T follicular helper cell (primary cell): ENCODE data around the gene KATNIP.

Source experiments
- DNase-seq: peaks from one replicate; pipeline ENCODE4 v3.0.0-alpha.2; 2020; ENCODE audit warnings: low read depth

The KATNIP gene

DNA sequence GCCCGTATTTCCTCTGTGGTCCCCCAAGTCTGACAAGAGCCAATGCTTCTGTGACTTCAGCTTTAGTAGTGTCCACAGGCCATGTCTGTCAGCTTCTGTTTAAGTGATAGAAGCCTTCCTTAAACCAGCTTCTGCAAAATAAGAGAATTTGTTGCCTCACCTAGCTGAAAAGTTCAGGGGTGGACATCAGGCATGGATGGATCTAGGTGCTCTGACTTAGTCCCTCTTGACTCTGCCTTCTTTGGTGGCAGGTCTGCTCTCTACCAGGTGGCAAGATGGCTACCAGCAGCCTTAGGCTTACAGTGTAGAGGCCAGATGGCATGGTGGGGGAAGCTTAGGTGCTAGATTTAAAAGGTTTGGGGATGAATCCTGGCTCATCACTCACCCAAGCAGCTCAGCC is 33.7 kb downstream of the KATNIP start:
- no peak for DNase-seq

DNA sequence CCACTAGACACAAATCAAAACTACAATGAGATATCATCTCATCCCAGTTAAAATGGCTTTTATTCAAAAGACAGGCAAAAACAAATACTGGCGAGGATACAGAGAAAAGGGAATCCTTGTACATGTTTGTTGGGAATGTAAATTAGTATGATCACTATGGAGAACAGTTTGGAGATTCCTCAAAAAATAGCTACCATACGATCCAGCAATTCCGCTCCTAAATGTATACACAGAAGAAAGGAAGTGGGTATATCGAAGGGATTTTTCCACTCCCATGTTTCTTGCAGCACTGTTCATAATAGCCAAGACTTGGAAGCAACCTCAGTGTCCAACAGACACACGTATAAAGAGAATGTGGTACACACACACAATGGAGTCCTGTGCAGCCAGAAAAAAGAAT is 35.3 kb downstream of the KATNIP start:
- DNase-seq = no peak

DNA sequence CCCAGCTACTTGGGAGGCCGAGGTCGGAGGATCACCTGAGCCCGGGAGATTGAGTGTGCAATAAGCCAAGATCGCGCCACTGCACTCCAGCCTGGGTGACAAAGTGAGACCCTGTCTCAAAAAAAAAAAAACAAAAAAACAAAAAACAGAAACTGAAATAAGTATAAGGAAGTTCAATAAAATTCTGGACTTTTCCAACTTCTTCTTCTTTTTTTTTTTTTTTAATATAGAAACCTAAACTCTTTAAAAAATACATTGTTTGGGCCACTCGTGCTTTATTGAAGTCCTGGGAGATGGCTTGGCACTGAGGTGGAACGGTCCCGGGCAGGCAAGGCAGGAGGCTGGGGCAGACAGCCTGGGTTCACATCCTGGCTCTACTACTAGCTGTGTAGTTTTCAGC is 36.8 kb downstream of the KATNIP start:
- DNase-seq = no peak

DNA sequence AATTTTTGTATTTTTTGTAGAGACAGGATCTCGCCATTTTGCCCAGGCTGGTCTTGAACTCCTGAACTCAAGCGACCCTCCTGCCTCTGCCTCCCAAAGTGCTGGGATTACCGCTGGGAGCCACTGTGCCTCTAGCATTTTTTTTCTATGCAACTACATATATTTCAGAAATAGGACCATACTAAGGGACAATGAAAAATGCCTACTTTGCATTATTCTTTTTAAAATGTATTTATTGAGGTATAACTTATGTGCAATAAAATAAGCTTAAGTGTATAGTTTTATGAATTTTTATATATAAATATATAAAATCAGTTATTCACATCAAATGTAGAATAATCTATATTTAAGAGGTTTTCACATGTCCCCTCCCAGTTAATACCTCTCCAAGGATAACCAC is 38.1 kb downstream of the KATNIP start:
- DNase-seq = no peak

DNA sequence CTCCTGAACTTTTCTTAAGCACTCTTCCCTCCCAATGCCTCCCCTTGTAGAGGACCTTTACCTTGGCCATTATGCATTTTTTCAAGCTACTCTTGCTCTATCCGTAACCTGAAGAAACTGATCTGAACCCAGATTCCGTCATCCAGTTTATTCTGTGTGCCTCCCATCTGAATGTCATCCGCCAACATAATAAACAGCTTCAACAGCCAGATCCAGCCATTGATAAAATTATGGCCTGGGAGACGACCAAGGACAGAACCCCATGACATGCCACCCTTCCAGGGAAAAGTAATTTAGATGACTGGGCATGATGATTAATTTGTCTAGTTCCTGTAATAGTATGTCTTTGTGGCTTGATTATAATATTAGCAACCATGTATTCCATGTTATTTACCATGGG is 41.9 kb downstream of the KATNIP start:
- no peak for DNase-seq

DNA sequence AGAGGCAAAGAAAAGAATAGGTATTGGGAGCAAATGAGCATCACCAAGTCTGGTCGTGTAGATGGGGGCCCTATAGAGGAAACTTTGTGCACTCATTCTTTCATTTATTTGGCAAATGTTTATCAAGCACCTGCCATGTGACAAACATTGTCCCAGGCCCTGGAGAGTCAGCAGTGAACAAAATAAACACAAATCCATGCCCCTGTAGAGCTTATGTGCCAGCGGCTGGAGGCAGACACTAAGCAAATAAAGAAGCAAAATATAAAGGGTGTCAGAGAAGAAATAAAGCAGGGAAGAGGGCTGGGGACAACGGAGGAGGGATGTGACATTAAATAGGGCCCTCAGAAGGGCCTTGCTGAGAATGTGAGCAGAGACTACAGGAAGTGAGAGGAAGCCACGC is 45.5 kb downstream of the KATNIP start:
- DNase-seq = no peak

DNA sequence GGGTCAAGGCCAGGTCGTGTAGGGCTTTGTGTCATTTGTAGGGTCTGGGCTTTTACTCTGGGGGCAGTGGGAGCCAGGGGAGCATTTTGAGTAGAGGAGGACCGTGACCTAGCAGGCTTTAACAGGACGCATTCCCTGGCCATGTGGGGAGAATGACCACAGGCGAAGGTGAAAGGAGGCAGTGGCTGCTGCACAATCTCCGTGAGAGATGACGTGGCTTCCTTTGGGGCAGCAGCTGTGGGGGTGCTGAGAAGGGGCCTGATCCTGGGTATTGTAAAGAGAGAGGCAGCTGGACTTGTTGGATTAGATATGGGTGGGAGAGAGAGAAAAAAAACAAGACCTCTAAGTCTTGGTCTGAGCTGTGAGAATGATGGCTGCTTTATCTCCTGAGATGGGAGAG is 46.0 kb downstream of the KATNIP start:
- DNase-seq = no peak

DNA sequence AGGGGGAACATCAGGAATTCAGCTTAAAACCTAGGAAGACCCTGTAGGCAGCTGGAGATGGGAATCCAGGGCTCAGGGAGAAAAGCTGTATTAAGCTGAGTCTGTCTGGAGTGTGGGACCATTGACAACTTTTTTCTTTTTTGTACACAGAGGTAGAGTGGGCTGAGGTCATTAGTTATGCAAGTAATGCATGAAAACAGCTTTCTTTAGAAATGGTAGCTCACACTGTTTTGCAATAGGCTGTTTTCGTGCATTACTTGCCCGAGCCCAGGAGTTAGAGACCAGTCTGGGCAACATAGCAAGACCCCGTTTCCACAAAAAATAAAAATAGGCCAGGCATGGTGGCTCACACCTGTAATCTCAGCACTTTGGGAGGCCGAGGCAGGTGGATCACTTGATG is 46.5 kb downstream of the KATNIP start:
- no peak for DNase-seq

DNA sequence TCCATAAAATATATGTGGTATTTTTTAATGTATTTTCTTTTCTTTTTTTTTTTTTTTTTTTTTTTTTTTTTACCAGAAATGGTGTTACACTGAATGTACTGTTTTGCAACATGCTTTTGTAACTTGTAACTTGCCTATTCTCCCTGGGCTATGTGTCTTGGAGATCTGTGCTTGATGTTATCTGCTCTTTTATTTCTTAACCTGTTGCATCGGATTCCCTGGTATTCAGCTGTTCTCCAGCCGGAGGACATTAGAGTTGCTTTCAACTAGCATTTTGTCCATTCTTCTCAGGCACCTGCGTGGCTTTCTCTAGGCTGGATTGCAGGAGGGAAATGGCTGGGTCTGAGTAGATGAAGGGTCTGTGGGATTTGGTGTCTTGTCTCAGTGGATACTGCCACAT is 47.4 kb downstream of the KATNIP start:
- no peak for DNase-seq

DNA sequence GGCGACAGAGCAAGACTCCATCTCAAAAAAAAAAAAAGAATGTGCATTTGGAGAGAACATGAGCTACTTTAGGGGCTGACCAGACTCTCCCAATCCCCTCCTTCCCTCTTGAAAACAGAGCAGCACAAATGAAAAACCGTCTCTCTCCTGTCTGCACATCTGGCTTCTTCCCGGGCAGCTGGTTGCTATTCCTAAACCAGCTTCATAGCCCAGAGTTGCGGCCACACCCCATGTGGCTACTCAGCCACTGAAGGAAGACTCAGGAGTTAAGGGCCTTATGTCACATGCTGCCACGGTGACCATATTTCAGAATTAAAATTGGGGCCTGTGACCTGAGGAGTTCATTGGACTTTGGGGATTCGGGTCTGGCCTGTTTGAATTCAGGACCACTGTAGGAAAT is 48.3 kb downstream of the KATNIP start:
- DNase-seq = no peak

DNA sequence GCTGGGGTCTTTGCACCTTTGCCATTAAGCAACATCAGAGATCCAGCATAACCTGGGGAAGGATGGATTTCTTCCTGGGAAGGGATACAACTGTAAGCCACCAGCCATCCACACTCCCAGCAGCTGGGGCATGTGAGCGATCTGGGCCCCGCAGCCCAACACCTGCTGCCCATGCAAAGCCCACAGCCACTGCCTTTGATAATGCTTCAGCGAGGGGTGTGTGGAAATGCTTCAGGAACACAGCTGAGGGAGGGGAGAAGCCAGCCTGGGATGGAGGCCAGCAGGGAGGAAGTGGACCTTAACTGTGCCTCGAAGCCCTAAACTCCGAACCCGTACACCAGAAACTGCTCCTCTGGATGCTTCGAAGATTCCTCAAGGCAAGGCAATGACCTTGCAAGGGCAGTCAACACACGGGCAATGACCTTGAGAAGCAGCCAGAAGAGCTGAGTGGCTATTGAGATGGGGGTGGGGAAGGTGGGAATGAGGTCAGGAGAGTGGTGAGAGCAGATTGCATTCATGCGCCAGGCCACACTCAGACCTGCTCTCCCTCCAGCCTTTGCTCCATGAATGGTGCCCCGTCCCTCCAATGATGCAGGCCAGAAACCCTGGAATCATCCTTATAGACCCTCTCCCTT is 49.1 kb downstream of the KATNIP start:
- DNase-seq = no peak

DNA sequence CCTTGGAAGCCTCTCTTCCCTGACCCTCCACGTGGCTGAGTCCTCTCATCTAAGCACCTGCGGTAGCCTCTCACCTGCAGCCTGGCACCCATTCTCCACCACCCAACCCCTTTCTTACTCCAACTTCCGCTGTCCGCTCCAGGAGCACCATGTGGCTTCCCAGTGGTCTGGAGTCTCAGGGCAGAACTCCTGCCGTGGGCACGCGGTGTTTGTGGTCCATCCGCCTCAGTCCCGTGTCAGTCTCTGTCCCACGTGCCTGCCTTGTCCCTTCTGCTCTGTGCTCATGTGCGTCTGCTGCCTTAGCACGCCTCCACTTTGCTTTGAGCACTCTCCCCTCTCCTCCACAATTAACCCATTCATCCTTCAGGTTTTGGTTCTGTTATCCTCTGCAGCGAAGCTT is 49.7 kb downstream of the KATNIP start:
- no peak for DNase-seq
